Suprapubic skin (tissue), 4 donors: ENCODE data around the gene LTBP4. TPM values are rescaled to one million over a fixed set of nuclear protein-coding genes. Genes with fewer than 3 reads are reported as not detected.
A peak's percentile ranks its signal among the peaks of the same experiment; 100 is the strongest.

ENCODE experiments used
- DNase-seq, 2 donors: peaks; one replicate each; pipeline ENCODE4 v3.0.0-alpha.2; 2019; ENCODE audit warnings: low spot score in 2 of 2
- H3K27ac ChIP-seq: fragments of 200-600 bp; sonication (generic); one replicate; pipeline ENCODE4 v1.5.1; 2019
- H3K27me3 ChIP-seq: fragments of 200-600 bp; sonication (generic); one replicate; pipeline ENCODE4 v1.5.1; 2019
- H3K36me3 ChIP-seq: fragments of 200-600 bp; sonication (generic); one replicate; pipeline ENCODE4 v1.5.1; 2019
- H3K4me1 ChIP-seq: fragments of 200-600 bp; sonication (generic); one replicate; pipeline ENCODE4 v1.5.1; 2019
- H3K4me3 ChIP-seq: fragments of 200-600 bp; sonication (generic); one replicate; pipeline ENCODE4 v1.5.1; 2019; ENCODE audit warnings: mild to moderate bottlenecking
- H3K9me3 ChIP-seq: fragments of 200-600 bp; sonication (generic); one replicate; pipeline ENCODE4 v1.5.1; 2019
- CTCF ChIP-seq, 2 donors: fragments of 200-600 bp in 1 of 2; fragments of 450-650 bp in 1 of 2; sonication (generic) in 1 of 2; IDR thresholded peaks; one replicate each; pipeline ENCODE4 v1.5.1; 2016 to 2019; ENCODE audit warnings: antibody characterized with exemption in 2 of 2, mild to moderate bottlenecking in 1 of 2, moderate library complexity in 1 of 2
- EP300 ChIP-seq: sonication (generic); formaldehyde crosslinking; IDR thresholded peaks from one replicate; pipeline ENCODE4 v1.6.1; 2017; ENCODE audit warnings: antibody characterized with exemption
- POLR2A ChIP-seq, 2 donors: fragments of 450-650 bp; IDR thresholded peaks; one replicate each; pipeline ENCODE4 v1.6.1; 2017; ENCODE audit warnings: antibody characterized with exemption in 2 of 2, mild to moderate bottlenecking in 2 of 2, moderate library complexity in 2 of 2
- POLR2AphosphoS5 ChIP-seq, 3 donors: sonication (generic); formaldehyde crosslinking; IDR thresholded peaks; one replicate each; pipeline ENCODE4 v1.6.1; 2017; ENCODE audit warnings: antibody characterized with exemption in 3 of 3
- WGBS: methylation state at CpG from one replicate; pipeline ENCODE4 v1.1.5; 2018; 5-methylcytosine and 5-hydroxymethylcytosine counted together
- total RNA-seq, 4 donors: library from RNA; depleted of rRNA; stranded (reverse); fragments of >200 nt; gene quantifications; one replicate each; pipeline ENCODE4 v1.1.0, GENCODE V29; 2016

The LTBP4 gene
- total RNA-seq, 4 donors from 2014 or later: 108 to 236 (median 121) TPM

- no peaks in the 10 kb centered on the region for H3K9me3 ChIP-seq
- H3K4me3 ChIP-seq: no peak overlapping the region
- peaks cover 8% of the 10 kb centered on the region for H3K4me1 ChIP-seq
- H3K36me3 ChIP-seq: no peaks in the 10 kb centered on the region
- DNase-seq: no peak
- TF ChIP-seq CTCF (IDR thresholded peaks at IDR 0.05): no peak
- no peak for TF ChIP-seq POLR2AphosphoS5 (IDR thresholded peaks at IDR 0.05)
- TF ChIP-seq EP300: no peak
- H3K27ac ChIP-seq: no peak overlapping the region
- WGBS: 98% methylated on average over 8 of the region's 8 CpGs
- H3K27me3 ChIP-seq: no peaks in the 10 kb centered on the region
Observed at GRCh38 chr19:40658031-40658430, 56.9 kb downstream of the LTBP4 start.

GRCh38 chr19:40659116-40659515 is 57.9 kb downstream of the LTBP4 start:
- no peaks in the 10 kb centered on the region for H3K36me3 ChIP-seq
- DNase-seq: no peak
- H3K4me1 ChIP-seq: peaks cover 17% of the 10 kb centered on the region
- no peak overlapping the region for H3K4me3 ChIP-seq
- no peak for TF ChIP-seq EP300
- TF ChIP-seq POLR2AphosphoS5 (IDR thresholded peaks at IDR 0.05): no peak
- no peak for TF ChIP-seq CTCF (IDR thresholded peaks at IDR 0.05)
- no peak for TF ChIP-seq POLR2A (IDR thresholded peaks at IDR 0.05)
- H3K27me3 ChIP-seq: no peaks in the 10 kb centered on the region
- no peaks in the 10 kb centered on the region for H3K9me3 ChIP-seq
- H3K27ac ChIP-seq: peak overlapping the region; percentile 49
- WGBS: 62% methylated on average over 5 of the region's 5 CpGs

GRCh38 chr19:40659566-40659965 is 58.4 kb downstream of the LTBP4 start:
- Histone ChIP-seq H3K27me3 (no peaks in the 10 kb centered on the region), H3K4me3 (no peak overlapping the region), H3K9me3 (no peaks in the 10 kb centered on the region), H3K4me1 (peaks cover 20% of the 10 kb centered on the region), H3K27ac (peak overlapping the region; percentile 49), H3K36me3 (no peaks in the 10 kb centered on the region)
- DNase-seq: no peak
- TF ChIP-seq CTCF (IDR thresholded peaks at IDR 0.05): no peak
- WGBS: 56% methylated on average over 11 of the region's 11 CpGs

GRCh38 chr19:40661616-40662015 is 60.4 kb downstream of the LTBP4 start:
- H3K27ac ChIP-seq: no peak overlapping the region
- H3K27me3 ChIP-seq: no peaks in the 10 kb centered on the region
- H3K9me3 ChIP-seq: no peaks in the 10 kb centered on the region
- peaks cover 26% of the 10 kb centered on the region for H3K4me1 ChIP-seq
- no peak for TF ChIP-seq EP300
- TF ChIP-seq CTCF (IDR thresholded peaks at IDR 0.05): no peak
- 90% methylated on average over 1 of the region's 1 CpG for WGBS
- no peak overlapping the region for H3K4me3 ChIP-seq
- no peaks in the 10 kb centered on the region for H3K36me3 ChIP-seq
- DNase-seq: no peak

- Histone ChIP-seq H3K4me1 (peaks cover 27% of the 10 kb centered on the region), H3K27ac (peak overlapping the region; percentile 80), H3K36me3 (peaks cover 10% of the 10 kb centered on the region), H3K4me3 (peak overlapping the region; percentile 72), H3K27me3 (no peaks in the 10 kb centered on the region), H3K9me3 (no peaks in the 10 kb centered on the region)
- DNase-seq: peak; percentile 94 to 95
- TF ChIP-seq EP300 (no peak), CTCF (IDR thresholded peaks at IDR 0.05) (peak in 1 of 2 donors; percentile 98), POLR2A (IDR thresholded peaks at IDR 0.05) (peak in 1 of 2 donors; percentile 6), POLR2AphosphoS5 (IDR thresholded peaks at IDR 0.05) (peak in 2 of 3 donors; percentile 31 to 86)
- under 1% methylated on average over 45 of the region's 60 CpGs for WGBS
Observed at GRCh38 chr19:40662925-40663694, 61.9 kb downstream of the LTBP4 start.
